HG02571 (cell line): ENCODE results near the gene ZNF892.
"Not testable (repeated sequence)": the region's sequence is repeated elsewhere in the genome, so short reads cannot be mapped to it uniquely, and the experiment has no call there.

Experiments
- ATAC-seq: cut with Tn5 transposase; IDR thresholded peaks from one replicate; pipeline ENCODE4 v1.9.1; 2021; ENCODE audit warnings: mild to moderate bottlenecking, moderate library complexity; ENCODE audit not compliant: unreplicated experiment

ZNF892 gene

DNA sequence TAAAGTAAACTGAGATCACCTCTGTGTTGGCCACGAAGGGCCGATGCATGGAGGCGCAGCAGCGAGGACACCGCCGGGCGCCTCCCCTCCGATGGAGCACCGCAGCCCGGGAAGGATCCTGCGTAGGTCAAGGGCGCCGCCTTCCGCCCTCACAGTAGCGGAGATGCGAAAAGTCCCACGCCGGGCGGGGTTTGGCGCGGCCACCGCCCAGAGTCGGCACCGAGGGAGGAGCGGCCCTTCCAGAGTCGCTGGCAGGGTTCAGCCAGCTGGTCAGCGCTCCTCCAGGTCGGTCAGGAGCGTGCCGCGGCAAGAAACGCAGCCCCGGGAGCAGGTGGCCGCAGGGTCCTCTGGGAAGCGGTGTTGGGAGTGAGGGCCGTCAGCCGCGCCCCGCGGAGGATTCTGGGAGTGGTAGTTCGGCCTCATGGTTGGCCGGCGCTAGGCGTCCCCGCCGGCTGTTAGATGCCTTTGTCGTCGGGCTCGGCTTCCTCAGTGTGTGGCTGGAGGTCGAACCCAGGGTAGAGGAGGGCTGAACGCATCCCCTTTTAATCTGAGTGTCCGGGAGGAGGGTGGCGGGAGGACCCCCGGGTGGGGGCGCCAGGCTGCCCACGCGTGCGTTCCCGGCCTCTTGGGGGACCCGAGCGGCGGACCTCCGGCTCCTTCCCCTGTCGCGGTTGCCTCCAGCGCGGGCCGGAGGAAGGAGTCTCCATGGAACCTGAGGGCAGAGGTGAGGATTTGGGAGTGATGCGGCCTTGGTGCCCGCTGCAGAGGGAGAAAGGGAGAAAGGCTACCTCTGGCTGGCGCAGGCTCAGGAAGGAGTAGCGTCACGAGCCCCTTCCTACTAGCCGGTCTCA is at the start of gene ZNF892:
TSS of gene ZNF892 (plus strand) at position 411 of the 851 bp plus-strand sequence. CDS start at position 706, 295 bp downstream.
- ATAC-seq = peak; percentile 98

DNA sequence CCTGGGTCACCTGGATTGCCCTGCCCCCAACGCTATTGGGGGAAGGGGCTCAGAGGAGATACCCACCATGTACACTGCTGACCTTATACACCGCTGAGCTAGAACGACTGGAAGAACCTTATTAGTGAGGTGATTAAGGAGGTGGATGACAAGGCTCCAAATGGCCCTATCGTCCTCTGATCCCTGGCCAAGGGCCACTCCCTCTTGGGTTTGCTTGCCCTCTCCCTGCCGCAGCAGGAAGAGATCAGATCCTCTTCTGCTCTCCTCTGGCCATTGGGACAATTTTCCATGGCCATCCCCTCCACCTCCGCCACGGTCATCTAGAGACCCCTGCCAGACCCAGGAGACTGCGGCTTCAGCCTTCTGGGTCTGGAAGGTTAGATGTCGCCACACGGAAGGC is 48.9 kb upstream of the ZNF892 start:
- ATAC-seq = no peak

DNA sequence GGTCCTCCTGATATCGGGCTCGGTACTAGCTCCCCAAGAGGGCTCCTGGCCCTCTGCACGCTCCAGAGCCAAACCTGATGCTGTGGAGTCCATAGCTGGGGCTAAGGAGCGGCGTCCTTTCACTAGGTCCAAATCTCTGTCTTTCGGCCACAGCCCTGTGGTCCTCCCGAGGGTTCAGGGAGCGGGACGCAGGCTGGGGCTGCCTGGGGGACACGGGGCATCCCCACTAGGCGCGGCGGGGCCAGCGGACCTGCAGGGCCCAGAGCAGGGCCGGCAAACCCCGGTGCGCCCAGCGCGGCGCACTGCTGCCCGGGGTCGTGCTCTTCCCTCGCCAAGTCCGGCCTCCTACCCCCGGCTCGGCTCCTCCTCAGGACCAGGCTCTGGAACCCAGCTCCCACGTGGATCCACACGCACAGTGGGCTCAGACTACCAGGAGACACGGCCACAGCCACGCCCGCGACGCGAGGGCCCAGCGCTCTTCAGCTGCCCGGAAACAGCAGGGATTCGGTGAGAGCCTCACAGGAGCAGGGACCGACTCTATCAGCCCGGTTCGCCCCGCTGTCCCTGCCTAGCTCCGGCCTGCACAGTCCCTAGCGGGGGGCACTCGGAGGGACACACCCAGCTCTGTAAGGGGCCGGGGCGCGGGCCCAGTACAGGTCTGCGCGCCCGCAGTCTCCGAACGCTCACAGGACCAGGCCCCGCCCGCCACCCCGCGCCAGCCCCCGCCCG is 48.3 kb upstream of the ZNF892 start:
- peak; percentile 43 for ATAC-seq

DNA sequence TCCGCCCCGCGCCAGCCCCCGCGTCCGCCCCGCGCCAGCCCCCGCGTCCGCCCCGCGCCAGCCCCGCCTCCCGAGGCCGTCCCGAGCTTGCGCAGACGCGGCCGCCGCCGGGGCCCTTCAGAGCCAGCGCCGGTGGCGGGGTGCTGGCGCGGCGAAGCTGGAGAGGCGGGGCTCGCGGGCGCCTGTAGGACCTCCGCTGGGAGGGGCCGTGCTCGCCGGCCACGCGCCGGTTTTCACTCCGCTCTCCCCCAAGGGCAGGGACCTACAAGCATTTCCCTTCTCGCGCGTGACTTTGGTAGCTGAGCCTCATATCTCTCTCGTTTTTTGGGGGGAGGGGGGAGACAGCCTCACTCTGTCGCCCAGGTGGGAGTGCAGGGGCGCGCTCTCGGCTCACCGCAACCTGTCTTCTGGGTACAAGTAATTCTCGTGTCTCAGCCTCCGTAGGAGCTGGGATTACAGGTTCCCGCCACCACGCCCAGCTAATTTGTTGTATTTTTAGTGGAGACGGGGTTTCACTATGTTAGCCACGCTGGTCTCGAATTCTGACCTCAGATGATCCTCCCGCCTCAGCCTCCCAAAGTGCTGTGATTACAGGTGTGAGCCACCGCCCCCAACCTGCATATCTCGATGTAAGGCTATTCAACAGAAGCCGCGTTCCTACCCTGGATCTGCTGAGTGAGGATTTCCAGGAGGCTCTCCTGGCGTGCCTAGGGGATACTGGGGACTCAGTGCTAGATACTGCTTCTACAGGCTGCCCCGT is 47.5 kb upstream of the ZNF892 start, which contains the start of gene ZNF514:
TSS of gene ZNF514 (minus strand) at position 159 of the 760 bp plus-strand sequence. CDS start 6,595 bp downstream, outside the sequence.
- ATAC-seq = peak; percentile 94

DNA sequence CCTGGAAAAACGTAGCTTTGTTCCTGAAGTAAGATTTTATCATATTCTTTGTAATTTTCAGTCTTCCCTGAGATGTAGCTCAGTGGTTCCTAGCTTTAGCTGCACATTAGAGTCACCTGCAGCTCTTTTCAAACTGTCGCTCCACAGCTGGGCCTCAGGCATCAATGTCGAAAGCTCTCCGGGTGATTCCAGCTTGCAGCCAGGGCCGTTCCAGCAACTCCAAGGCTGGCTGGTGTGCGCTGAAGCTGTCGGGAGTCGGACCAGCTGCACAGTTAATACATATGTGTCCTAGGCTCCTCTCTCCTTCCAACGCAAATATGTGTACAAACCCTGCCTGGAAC is 42.3 kb upstream of the ZNF892 start:
- ATAC-seq = peak; percentile 11

DNA sequence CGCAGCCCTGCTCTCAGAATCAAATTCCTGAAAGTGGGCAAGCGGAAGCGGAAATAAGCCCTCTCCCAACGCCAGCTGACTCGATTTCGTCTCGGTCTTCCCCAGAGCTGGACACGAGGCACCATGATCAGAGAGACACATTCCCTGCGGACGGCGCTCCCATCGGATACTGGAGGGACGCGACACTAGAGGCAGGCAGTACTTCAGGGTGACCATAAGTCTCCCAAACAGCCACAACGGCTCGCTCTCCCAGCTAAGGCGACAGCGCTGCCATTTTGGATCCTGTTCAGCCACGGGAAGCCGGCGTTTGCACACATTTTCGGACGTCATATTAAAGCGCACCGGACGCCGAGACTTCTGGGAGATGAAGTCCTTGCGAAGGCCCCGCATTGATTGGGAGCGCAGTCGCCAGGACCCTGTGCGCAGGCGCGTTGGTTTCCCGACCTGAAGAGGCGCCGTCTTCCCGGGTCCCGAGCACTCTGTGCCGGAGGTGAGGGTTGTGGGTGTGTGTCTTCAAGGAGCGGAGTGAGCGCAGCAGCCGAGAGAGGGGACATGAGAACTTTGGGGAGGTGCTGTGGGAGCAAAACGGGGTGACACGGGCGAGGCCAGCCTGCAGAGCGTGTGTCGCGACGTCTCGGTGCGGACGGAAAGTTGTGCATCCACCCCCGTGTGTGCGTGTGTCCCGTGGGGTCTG is 41.8 kb upstream of the ZNF892 start, which contains the start of gene ZNF2:
TSS of gene ZNF2 (plus strand) at position 439 of the 694 bp plus-strand sequence. CDS start 10,418 bp downstream, outside the sequence.
- ATAC-seq = peak; percentile 89

DNA sequence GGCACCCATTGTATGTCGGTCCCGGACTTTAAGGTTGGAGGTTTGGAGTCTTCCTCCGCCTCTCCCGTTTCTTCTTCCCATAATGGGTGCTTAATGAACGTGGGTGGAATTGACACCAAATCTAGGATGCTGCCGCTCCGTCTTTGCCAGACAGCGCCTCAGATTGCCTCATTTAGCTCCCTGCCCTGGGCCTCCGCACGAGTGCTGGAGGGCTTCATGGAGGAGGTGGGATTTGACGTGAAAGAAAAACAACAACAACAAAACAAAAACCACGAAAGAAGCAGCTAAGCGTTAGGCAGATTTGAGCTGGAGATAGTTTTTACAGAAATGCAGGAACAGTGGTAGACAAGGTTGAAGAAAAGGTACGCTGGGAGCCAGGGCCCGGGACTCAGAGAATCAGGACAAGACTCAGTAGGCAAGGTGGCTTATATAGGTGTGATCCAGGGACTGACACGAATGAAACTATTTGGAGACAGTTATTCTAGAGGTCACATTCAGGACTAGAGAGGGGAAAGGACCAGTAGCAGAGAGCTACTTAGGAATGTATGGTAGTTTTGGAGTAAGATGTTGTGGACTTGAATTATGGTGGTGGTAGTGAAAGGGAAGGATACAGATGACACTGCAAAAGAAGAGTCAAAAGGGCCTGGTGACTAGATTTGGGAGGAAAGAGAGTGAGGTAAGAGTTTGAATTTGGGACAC is 41.1 kb upstream of the ZNF892 start:
- ATAC-seq = peak; percentile 6

DNA sequence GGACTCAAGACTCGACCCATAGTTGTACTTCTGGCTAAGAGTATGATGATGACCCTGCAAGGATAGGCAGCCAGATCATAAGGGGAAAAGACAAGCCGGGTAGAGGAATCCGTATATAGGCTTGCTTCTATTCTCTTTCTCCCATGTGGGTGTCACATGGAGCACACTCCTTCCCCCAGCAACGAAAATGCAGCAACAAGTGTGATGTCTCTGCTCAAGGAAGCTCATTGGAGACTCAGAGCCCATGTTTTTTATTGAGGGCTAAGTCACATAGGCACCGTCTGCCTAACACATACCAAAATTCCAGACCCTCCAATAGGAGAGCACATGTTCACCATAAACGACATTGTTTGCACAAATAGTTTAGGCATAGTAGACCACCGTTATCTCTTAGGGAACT is 35.4 kb upstream of the ZNF892 start:
- no peak for ATAC-seq

DNA sequence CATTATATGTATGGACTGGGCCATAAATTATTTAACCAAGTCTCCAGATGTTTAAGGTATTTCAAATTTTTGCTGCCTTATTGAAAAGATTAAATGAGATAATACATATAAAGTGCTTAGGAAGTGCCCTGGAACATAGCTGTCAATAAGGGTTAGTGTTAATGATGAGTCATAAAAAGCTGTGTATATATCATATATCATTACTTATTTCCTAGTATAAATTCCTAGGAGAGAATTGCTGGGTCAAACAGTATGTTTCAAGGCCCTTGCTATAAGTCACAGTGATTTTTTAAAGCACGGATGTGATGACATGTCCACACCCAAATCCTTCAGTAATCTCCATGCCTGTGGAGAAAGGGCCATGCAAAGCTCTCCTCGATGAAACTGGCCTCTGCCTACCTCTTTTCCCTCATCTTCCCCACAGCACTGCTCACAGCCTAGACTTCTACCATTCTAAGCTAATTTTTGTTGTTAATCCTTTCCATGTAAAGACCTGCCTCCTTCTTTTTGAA is 33.2 kb upstream of the ZNF892 start:
- no peak for ATAC-seq

DNA sequence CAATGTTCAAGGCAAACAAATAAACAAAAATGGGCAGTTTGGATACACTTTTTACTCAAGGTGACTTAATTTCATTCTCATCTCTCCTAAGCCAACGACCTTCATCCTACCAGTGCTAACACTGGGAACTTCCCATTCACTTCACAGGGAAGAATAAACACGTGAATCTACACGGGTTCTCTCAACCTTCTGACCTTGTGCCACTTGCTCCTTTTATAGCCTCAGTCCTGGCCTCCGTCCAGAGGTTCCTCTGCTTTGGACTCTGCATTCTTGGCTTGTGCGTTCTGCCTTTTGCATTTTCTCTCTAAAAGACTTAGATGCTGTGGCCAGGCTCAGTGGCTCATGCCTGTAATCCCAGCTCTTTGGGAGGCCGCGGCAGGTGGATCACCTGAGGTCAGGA is 27.9 kb upstream of the ZNF892 start:
- ATAC-seq = no peak

DNA sequence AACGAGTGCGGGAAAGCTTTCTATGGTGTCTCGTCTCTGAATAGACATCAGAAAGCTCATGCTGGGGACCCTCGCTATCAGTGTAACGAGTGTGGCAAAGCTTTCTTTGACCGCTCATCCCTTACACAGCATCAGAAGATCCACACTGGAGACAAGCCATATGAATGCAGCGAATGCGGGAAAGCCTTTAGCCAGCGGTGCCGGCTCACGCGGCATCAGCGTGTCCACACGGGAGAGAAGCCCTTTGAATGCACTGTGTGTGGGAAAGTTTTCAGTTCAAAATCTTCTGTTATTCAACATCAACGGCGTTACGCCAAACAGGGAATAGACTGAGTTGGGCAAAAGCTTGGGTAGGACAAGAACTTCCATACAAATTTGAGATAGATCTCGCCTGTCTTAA is 25.5 kb upstream of the ZNF892 start:
- ATAC-seq = no peak

DNA sequence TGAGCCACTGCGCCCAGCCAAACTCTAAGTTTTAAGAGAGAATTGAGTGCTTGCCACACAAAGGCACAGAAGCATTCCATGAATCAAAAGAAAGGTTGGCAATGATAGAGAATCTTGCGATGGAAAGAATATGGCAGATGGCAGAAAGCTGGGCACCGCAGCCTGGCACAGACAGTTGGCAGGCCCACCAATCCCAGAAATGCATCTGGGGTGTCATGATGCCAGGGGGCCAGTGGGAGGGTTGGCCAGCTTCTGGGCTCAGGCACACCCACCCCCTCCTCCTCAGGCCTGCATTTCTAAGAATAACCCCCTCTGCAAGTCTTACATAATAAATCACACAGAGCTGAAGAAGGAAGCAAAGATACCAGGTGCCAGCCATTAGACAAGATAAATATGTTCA is 22.1 kb upstream of the ZNF892 start:
- no peak for ATAC-seq

DNA sequence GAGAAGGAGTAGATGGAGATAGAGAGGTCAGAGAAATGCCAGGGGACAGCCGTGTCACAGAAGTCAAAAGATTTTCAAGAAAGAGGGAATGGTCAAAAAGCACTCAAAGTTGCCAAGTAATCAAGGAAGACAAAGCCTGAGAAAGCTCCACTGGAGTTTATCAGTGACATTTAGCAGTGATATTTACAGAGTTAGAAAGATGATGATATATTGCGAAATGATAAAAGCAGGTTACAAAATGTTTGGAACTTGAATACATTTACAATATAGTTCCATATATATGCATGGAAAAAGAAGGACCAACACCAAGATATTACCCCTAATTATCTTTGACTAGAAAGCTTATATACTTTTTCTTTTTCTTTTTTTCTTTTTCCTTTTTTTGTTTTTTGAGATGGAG is 21.3 kb upstream of the ZNF892 start:
- ATAC-seq = no peak

DNA sequence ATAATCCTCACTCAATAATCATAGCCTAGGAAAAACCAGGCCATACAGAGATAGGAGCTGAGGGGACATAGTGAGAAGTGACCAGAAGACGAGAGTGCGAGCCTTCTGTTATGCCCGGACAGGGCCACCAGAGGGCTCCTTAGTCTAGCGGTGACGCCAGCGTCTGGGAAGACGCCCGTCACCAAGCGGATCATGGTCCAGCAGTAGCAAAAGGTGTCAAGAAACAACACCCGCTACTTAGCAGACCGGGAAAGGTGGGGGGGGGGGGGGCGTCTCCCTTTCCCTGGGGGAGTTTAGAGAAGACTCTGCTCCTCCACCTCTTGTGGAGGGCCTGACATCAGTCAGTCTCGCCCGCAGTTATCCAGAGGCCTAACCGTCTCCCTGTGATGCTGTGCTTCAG is 14.4 kb upstream of the ZNF892 start:
- ATAC-seq = not testable (repeated sequence)

DNA sequence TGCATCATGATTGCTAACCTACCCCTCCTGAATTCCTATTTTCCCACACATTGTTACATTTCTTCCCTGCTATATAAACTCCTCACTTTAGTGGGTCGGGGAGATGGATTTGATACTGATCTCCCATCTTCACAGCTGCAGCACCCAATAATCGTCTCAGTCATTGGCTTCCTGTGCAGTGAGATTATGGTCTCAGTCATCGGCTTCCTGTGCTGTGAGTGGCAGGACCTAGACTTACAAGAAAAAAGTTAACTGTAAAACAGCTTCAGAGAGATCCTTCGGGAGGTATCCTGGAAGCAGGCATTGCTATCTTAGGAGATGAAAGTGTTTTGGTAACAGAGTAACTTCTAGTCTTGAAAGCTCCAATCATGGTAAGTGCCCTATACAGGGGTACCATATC is 3.4 kb upstream of the ZNF892 start:
- ATAC-seq = no peak

DNA sequence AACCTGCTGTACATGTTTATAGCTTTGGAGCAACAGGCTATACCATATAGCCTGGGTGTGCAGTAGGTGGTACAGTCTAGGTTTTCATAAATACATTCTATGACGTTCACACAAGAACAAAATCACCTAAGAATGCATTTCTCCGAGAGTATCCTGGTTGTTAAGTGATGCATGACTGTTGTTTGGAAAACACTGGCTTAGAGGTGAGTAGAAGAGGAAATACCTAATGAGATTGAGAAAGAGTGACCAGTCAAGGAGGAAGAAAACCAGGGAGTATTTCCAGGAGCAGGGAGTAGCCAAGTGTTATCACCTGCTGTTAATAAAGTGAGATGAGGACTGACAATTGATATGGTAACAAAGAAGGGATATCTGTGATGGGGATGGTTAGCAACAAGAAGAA is 2.9 kb upstream of the ZNF892 start:
- ATAC-seq = no peak

DNA sequence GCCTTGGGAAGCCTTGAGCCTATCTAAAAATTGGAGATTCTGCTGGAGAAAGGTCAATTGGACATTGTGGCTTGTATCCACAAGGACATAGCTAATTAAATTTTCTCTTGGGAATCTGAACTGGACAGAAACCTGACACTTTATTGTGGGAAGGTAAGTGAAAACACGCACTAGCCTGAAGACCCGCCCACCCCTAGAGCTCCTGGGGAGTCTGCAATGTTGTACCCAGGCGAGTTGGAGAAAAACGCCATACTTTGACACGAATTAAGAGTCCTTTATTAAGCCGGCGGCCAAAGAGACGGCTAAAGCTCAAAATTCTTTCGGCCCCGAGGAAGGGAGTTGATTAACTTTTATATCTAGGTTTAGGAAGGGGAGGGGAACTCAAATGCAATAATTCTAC is 1.2 kb upstream of the ZNF892 start:
- no peak for ATAC-seq

DNA sequence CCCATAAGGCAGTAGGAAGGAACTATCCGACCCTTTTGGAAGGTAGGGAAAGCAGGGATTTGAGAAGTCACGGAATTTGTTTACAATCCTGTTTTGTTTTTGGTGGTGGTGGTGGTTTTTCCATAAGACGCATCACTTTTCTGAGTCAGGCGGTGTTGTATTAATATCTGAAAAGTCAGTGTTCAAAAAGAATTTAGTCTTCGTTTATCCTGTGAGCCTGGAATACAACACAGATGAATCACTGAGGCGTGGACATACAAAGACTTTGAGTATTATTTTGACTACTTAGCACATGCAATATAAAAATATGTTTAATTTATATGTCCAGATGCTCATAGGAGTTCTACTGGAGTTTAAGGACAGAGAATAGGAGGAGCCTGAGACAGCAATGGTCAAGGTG is 785 bp downstream of the ZNF892 start:
- ATAC-seq = no peak

DNA sequence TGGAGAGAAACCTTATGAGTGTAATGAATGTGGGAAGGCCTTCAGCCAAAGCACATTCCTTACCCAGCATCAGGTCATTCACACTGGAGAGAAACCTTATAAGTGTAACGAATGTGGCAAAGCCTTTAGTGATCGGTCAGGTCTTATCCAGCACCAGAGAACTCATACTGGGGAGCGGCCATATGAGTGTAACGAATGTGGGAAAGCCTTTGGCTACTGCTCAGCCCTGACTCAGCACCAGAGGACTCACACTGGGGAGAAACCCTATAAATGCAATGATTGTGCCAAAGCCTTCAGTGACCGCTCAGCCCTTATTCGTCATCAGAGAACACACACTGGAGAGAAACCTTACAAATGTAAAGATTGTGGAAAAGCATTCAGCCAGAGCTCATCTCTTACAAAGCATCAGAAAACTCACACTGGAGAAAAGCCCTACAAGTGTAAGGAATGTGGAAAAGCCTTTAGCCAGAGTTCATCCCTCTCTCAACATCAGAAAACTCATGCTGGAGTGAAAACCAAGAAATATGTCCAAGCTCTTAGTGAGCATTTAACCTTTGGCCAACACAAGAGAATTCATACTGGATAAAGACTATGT is 7.8 kb downstream of the ZNF892 start:
- no peak for ATAC-seq

DNA sequence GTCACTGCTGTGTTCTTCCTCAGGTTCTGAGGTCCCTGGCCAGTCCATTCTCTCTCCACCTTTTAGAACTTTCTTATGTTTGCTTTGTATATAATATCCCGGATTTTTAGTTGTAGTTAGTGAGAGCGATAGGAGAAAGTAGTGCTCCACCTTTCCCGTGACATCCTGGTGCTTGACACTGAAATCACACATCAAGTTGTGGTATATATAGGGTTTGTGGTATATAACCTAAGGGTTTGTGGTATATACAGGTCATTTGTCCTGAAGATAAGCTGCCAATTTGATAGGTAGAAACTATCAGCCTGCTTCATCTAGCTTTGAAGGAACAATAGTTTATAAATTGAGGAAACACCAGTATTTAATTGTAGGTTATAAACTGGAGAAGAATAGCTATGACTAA is 13.1 kb downstream of the ZNF892 start:
- ATAC-seq = no peak
